Measurements from ENCODE around the gene ANTXR1. TPM values are rescaled to one million over a fixed set of nuclear protein-coding genes. Genes with fewer than 3 reads are reported as not detected.
"Not testable (repeated sequence)": the region's sequence is repeated elsewhere in the genome, so short reads cannot be mapped to it uniquely, and the experiment has no call there.

The ANTXR1 gene
- total and polyA plus RNA-seq, 2 experiments from 2014 or later: 29.1 to 34.7 TPM

DNA sequence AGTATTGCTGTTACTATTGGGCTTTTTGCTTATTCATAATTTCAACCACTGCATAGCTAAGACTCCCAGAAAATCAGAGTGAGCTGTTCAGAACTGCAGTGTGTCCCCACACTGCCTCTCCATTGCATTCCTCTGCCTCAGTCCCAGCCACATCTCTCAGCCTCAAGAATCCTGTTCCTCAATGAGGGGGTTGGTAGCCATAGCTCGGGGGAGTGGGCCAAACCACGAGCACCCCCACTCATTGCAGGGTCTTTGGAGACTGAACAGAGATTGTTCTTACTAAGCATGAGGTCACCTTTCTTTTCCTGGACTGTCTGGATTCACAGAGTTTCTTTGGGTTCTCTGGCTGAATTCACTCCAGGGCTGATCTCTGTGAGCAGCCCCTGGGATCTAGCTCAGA is 213.0 kb downstream of the ANTXR1 start:
- 100% methylated on average over 2 of the region's 2 CpGs for WGBS (ENCODE audit: low lambda C conversion rate, missing lambda C conversion rate)

DNA sequence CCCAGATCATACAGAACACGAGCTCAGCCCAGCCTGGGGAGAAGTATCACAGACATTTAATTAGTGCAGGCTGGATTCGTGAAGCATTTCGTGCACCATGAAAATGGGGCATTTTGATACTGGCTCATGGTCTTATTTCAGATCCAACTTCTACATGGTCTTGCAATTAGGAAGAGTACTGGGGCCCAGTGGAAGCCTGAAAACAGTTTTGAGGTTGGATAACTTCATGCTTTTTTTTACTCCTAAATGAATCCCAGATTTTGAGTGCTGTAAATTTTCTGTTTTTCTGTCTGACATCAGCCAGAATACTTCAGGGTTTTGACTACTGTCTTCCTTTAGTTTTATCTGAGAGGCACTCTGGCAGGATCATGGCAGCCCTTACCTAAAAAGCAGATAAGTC is 213.9 kb downstream of the ANTXR1 start:
- 90% methylated on average over 3 of the region's 3 CpGs for WGBS (ENCODE audit: low lambda C conversion rate, missing lambda C conversion rate)
- TF ChIP-seq EZH2phosphoT487 (IDR thresholded peaks at IDR 0.05; ENCODE audit: low read depth, severe bottlenecking, unreplicated experiment) (no peak), EZH2 (IDR thresholded peaks at IDR 0.05; ENCODE audit: borderline replicate concordance) (no peak)
- Histone ChIP-seq H3K9me2 (replicated peaks; ENCODE audit: insufficient read depth) (no peaks in the 10 kb centered on the region), H3K79me2 (no peaks in the 10 kb centered on the region), H3K36me3 (replicated peaks; ENCODE audit: insufficient read depth, low read depth) (no peaks in the 10 kb centered on the region), H3K9me3 (ENCODE audit: low read depth) (no peaks in the 10 kb centered on the region), H3K27ac (no peak overlapping the region), H3K4me1 (ENCODE audit: insufficient read depth) (peaks cover 20% of the 10 kb centered on the region), H3K4me3 (no peak overlapping the region), H4K20me1 (ENCODE audit: insufficient read depth, poor library complexity, severe bottlenecking) (no peaks in the 10 kb centered on the region), H3K27me3 (no peaks in the 10 kb centered on the region), H2AFZ (no peak overlapping the region), H3K4me2 (no peak overlapping the region)
- no peak for DNase-seq (ENCODE audit: low spot score)

More for the DNA sequence above, 213.0 kb downstream of the ANTXR1 start:
- Histone ChIP-seq H3K27me3 (no peaks in the 10 kb centered on the region), H3K4me1 (ENCODE audit: insufficient read depth) (peaks cover 20% of the 10 kb centered on the region), H3K27ac (no peak overlapping the region), H3K4me3 (no peak overlapping the region), H3K9me3 (ENCODE audit: low read depth) (no peaks in the 10 kb centered on the region), H3K36me3 (replicated peaks; ENCODE audit: insufficient read depth, low read depth) (no peaks in the 10 kb centered on the region), H3K9me2 (replicated peaks; ENCODE audit: insufficient read depth) (no peaks in the 10 kb centered on the region), H2AFZ (no peak overlapping the region), H3K4me2 (no peak overlapping the region), H4K20me1 (ENCODE audit: insufficient read depth, poor library complexity, severe bottlenecking) (no peaks in the 10 kb centered on the region), H3K79me2 (no peaks in the 10 kb centered on the region)
- TF ChIP-seq EZH2phosphoT487 (IDR thresholded peaks at IDR 0.05; ENCODE audit: low read depth, severe bottlenecking, unreplicated experiment): no peak
- TF ChIP-seq, protein P1, sequence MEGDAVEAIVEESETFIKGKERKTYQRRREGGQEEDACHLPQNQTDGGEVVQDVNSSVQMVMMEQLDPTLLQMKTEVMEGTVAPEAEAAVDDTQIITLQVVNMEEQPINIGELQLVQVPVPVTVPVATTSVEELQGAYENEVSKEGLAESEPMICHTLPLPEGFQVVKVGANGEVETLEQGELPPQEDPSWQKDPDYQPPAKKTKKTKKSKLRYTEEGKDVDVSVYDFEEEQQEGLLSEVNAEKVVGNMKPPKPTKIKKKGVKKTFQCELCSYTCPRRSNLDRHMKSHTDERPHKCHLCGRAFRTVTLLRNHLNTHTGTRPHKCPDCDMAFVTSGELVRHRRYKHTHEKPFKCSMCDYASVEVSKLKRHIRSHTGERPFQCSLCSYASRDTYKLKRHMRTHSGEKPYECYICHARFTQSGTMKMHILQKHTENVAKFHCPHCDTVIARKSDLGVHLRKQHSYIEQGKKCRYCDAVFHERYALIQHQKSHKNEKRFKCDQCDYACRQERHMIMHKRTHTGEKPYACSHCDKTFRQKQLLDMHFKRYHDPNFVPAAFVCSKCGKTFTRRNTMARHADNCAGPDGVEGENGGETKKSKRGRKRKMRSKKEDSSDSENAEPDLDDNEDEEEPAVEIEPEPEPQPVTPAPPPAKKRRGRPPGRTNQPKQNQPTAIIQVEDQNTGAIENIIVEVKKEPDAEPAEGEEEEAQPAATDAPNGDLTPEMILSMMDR (IDR thresholded peaks at IDR 0.05; ENCODE audit: poor library complexity): no peak
- no peak for TF ChIP-seq EZH2 (IDR thresholded peaks at IDR 0.05; ENCODE audit: borderline replicate concordance)
- no peak for DNase-seq (ENCODE audit: low spot score)

DNA sequence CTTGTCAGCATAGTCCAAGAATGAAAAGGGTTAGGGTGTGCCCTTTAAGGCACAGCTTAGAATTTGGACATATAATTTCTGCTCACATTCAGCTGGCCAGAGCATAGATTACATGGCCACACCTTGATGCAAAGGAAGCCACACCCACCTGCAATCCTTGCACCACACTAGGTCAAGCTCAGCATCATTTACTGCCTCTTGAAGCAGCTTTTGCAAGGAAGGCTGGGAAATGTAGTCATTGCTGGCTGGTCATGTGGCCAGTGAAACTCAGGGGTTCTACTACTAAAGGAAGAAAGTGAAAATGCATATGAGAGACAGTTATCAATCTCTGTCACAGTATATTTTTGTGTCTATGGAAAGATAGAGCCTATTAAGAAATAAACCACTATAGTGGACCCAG is 214.7 kb downstream of the ANTXR1 start:
- H2AFZ ChIP-seq: no peak overlapping the region
- no peak overlapping the region for H3K27ac ChIP-seq
- no peak overlapping the region for H3K4me2 ChIP-seq
- TF ChIP-seq, protein P1 (IDR thresholded peaks at IDR 0.05; ENCODE audit: poor library complexity): no peak
- TF ChIP-seq EZH2 (IDR thresholded peaks at IDR 0.05; ENCODE audit: borderline replicate concordance) (no peak), EZH2phosphoT487 (IDR thresholded peaks at IDR 0.05; ENCODE audit: low read depth, severe bottlenecking, unreplicated experiment) (no peak)
- H3K9me3 ChIP-seq (ENCODE audit: low read depth): no peaks in the 10 kb centered on the region
- no peaks in the 10 kb centered on the region for H3K27me3 ChIP-seq
- DNase-seq (ENCODE audit: low spot score): no peak
- H3K36me3 ChIP-seq (replicated peaks; ENCODE audit: insufficient read depth, low read depth): no peaks in the 10 kb centered on the region
- H3K4me1 ChIP-seq (ENCODE audit: insufficient read depth): peaks cover 19% of the 10 kb centered on the region
- H3K4me3 ChIP-seq: no peak overlapping the region
- H4K20me1 ChIP-seq (ENCODE audit: insufficient read depth, poor library complexity, severe bottlenecking): no peaks in the 10 kb centered on the region
- H3K9me2 ChIP-seq (replicated peaks; ENCODE audit: insufficient read depth): no peaks in the 10 kb centered on the region
- H3K79me2 ChIP-seq: no peaks in the 10 kb centered on the region

DNA sequence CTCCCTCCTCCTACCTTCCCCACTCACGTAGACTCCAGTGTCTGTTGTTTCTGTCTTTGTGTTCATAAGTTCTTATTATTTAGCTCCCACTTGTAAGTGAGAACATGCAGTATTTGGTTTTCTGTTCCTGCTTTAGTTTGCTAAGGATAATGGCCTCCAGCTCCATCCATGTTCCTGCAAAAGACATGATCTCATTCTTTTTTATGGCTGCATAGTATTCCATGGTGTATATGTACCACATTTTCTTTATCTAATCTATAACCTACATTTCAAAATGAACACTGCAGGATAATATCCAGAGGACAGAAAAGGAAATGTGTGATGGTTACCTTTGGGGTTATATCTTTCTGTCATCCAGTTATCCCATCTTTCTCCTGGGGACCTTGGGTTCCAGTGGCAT is 218.0 kb downstream of the ANTXR1 start:
- not testable (repeated sequence) for H3K79me2 ChIP-seq; H3K9me2 ChIP-seq (replicated peaks; ENCODE audit: insufficient read depth); H3K27me3 ChIP-seq; H3K9me3 ChIP-seq (ENCODE audit: low read depth); H2AFZ ChIP-seq; H3K4me3 ChIP-seq; DNase-seq (ENCODE audit: low spot score); H3K36me3 ChIP-seq (replicated peaks; ENCODE audit: insufficient read depth, low read depth); H3K4me2 ChIP-seq; H4K20me1 ChIP-seq (ENCODE audit: insufficient read depth, poor library complexity, severe bottlenecking); H3K4me1 ChIP-seq (ENCODE audit: insufficient read depth); H3K27ac ChIP-seq
- 92% methylated on average over 1 of the region's 1 CpG for WGBS (ENCODE audit: low lambda C conversion rate, missing lambda C conversion rate)

Data from hepatocyte (in vitro differentiated cells).